GM12878 (cell line): ENCODE results near the gene STX10. TPM values are rescaled to one million over a fixed set of nuclear protein-coding genes. Genes with fewer than 3 reads are reported as not detected.
A peak's percentile ranks its signal among the peaks of the same experiment; 100 is the strongest.

ENCODE experiments used
- ATAC-seq: fragments of 200-7000 bp; cut with Tn5 transposase; 3 replicates; pipeline ENCODE4 v1.9.1; 2020; ENCODE audit warnings: mild to moderate bottlenecking, moderate library complexity
- BruUV-seq: library from RNA; stranded (reverse); fragments of 400-500 nt; replicated peaks from 2 replicates; lab custom pipeline; 2021; lab: Mats Ljungman, UMichigan
- CTCF ChIA-PET: fragments of 300-600 bp; sonication (Branson Sonifier 250); formaldehyde crosslinking; extraction: SDS; loops from one replicate; lab custom pipeline; 2021; ENCODE audit warnings: inconsistent platforms; lab: Yijun Ruan, JAX
- POLR2A ChIA-PET: fragments of 350-600 bp; formaldehyde crosslinking; extraction: SDS; loops from one replicate; lab custom pipeline; 2021; ENCODE audit warnings: inconsistent platforms; lab: Charles Lee
- RAD21 ChIA-PET: fragments of 300-600 bp; sonication (Branson Sonifier 250); formaldehyde crosslinking; loops from one replicate; lab custom pipeline; 2023; ENCODE audit warnings: antibody characterized with exemption; ENCODE audit not compliant: unreplicated experiment; lab: Charles Lee
- SMC1A ChIA-PET: fragments of 300-600 bp; sonication (Branson Sonifier 250); formaldehyde crosslinking; loops from one replicate; lab custom pipeline; 2023; ENCODE audit not compliant: unreplicated experiment, uncharacterized antibody; lab: Charles Lee
- DNase-seq: peaks from one replicate; pipeline ENCODE4 v3.0.0-alpha.2; 2011; ENCODE audit warnings: low read depth, low spot score
- FAIRE-seq: peaks from 3 replicates; lab custom pipeline; 2011; peaks lifted over from hg19 to GRCh38; lab: Jason Lieb, UNC
- H2AFZ ChIP-seq: 2 replicates; pipeline ENCODE4 v1.6.0; 2011; ENCODE audit warnings: low read depth, low read length, control low read depth; ENCODE audit not compliant: control insufficient read depth
- H3K27ac ChIP-seq: 2 replicates; pipeline ENCODE4 v1.5.1; 2011; ENCODE audit warnings: control low read depth; ENCODE audit not compliant: control insufficient read depth, insufficient read depth
- H3K27me3 ChIP-seq, 2 experiments: replicated peaks in 1 of 2; 2 replicates each; pipeline versions ENCODE4 v1.6.0 to v1.6.1; 2011; ENCODE audit warnings: low read length in 1 of 2; ENCODE audit not compliant: control insufficient read depth in 2 of 2, insufficient read depth in 2 of 2
- H3K36me3 ChIP-seq, 2 experiments: 2 replicates each; pipeline ENCODE4 v1.5.1; 2011; ENCODE audit warnings: low read length in 1 of 2; ENCODE audit not compliant: control insufficient read depth in 2 of 2, insufficient read depth in 2 of 2
- H3K4me1 ChIP-seq: 2 replicates; pipeline ENCODE4 v1.6.1; 2011; ENCODE audit warnings: mild to moderate bottlenecking, low read length, moderate library complexity, mixed read lengths; ENCODE audit not compliant: control insufficient read depth, insufficient read depth
- H3K4me2 ChIP-seq: 2 replicates; pipeline ENCODE4 v1.6.0; 2011; ENCODE audit warnings: control low read depth; ENCODE audit not compliant: control insufficient read depth, insufficient read depth
- H3K4me3 ChIP-seq: fragments of 200-600 bp; sonication (generic); 2 replicates; pipeline ENCODE4 v1.5.1; 2016
- H3K79me2 ChIP-seq: 2 replicates; pipeline ENCODE4 v1.6.0; 2011; ENCODE audit warnings: low read length; ENCODE audit not compliant: control insufficient read depth, insufficient read depth
- H3K9ac ChIP-seq: 2 replicates; pipeline ENCODE4 v1.8.0; 2011; ENCODE audit warnings: low read length, control low read depth, mixed read lengths; ENCODE audit not compliant: control insufficient read depth, insufficient read depth
- H3K9me3 ChIP-seq: replicated peaks from 3 replicates; pipeline ENCODE4 v1.5.1; 2011; ENCODE audit warnings: mild to moderate bottlenecking, low read length; ENCODE audit not compliant: control insufficient read depth, insufficient read depth
- H4K20me1 ChIP-seq: 2 replicates; pipeline ENCODE4 v1.6.0; 2011; ENCODE audit not compliant: control insufficient read depth, insufficient read depth
- MYB ChIP-seq: fragments of 150-350 bp; IDR thresholded peaks from 2 replicates; pipeline ENCODE4 v1.6.1; 2014; ENCODE audit warnings: mild to moderate bottlenecking, low read depth, low read length, borderline replicate concordance
- NBN ChIP-seq: fragments of 450-650 bp; IDR thresholded peaks from 2 replicates; pipeline ENCODE4 v1.6.1; 2016
- REST ChIP-seq: IDR thresholded peaks from 2 replicates; pipeline ENCODE4 v1.6.1; 2012; ENCODE audit warnings: mild to moderate bottlenecking, low read depth, low read length
- SIN3A ChIP-seq: IDR thresholded peaks from 2 replicates; pipeline ENCODE4 v1.6.1; 2012; ENCODE audit warnings: low read depth, low read length, improper control_type of control experiment
- WRNIP1 ChIP-seq: IDR thresholded peaks from 2 replicates; pipeline ENCODE4 v1.6.1; 2011; ENCODE audit warnings: low read depth, low read length, improper control_type of control experiment, borderline replicate concordance
- WGBS: methylation state at CpG from one replicate; pipeline ENCODE4 v1.1.6; 2016; ENCODE audit warnings: low lambda C conversion rate; ENCODE audit not compliant: insufficient replicate concordance, insufficient coverage; ENCODE audit errors: missing lambda C conversion rate; 5-methylcytosine and 5-hydroxymethylcytosine counted together
- in situ Hi-C: fragments of 300-500 bp; cut with MboI; formaldehyde crosslinking; loops from 9 replicates; pipeline ENCODE4 v1.14.3; 2018; ENCODE audit warnings: mixed read lengths
- intact Hi-C: fragments of 100-400 bp; cut with micrococcal nuclease; formaldehyde crosslinking; loops from one replicate; pipeline ENCODE4 v1.14.2; 2022; ENCODE audit not compliant: unreplicated experiment
- polyA plus RNA-seq, 11 experiments: library from polyadenylated mRNA; depleted of rRNA in 4 of 11; unstranded in 6 of 11; stranded (reverse) in 5 of 11; fragments of >200 nt; fragmentation: Nextera tagmentation in 4 of 11; fragmentation: Illumina TruSeq in 1 of 11; extraction: Ambion mirVana in 4 of 11; extraction: Trizol in 1 of 11; gene quantifications; 1 replicate in 1 of 11; 2 replicates in 10 of 11; pipeline versions ENCODE4 v1.2.1 to v1.2.3, GENCODE V29; 2011 to 2016; ENCODE audit warnings: inconsistent platforms in 2 of 11, missing spikeins in 2 of 11, low read depth in 1 of 11
- total RNA-seq, 4 experiments: library from RNA; depleted of rRNA in 3 of 4; stranded (reverse); fragments of >200 nt in 3 of 4; fragmentation: Illumina TruSeq in 1 of 4; extraction: Trizol in 1 of 4; gene quantifications; 2 replicates each; pipeline versions ENCODE4 v1.2.1 to v1.2.3, GENCODE V29; 2013 to 2021

STX10 gene
- total and polyA plus RNA-seq, 10 of the 15 experiments (the other 5 are each of a cell fraction or from before 2014, with no cell fraction given): 0.56 to 76.1 (median 47.6) TPM

- Histone ChIP-seq H3K4me2 (peak overlapping the region; percentile 61), H3K27ac (peak overlapping the region; percentile 71), H3K4me1 (peaks cover 36% of the 10 kb centered on the region), H2AFZ (peak overlapping the region; percentile 60), H3K36me3 (peaks cover 3 to 7% of the 10 kb centered on the region in 2 experiments; a peak in 3 of 4 replicates), H3K9me3 (no peaks in the 10 kb centered on the region), H3K27me3 (no peaks in the 10 kb centered on the region), H3K9ac (peak overlapping the region; percentile 79), H3K4me3 (peak overlapping the region; percentile 98), H4K20me1 (peaks cover 8% of the 10 kb centered on the region), H3K79me2 (peaks cover 55% of the 10 kb centered on the region)
- intact Hi-C loops (loop anchor here (5.0 kb wide), 1 partner anchor 145 kb away; no protein-coding TSS in a partner anchor), in situ Hi-C loops (no loop called here)
- 1% methylated on average over 17 of the region's 20 CpGs for WGBS
- ChIA-PET POLR2A (interaction anchor here (0.5 to 3.8 kb wide), 12 partner anchors 11 to 1560 kb away, joined by 3 to 28 read pairs (median 4); no protein-coding TSS in a partner anchor), SMC1A (interaction anchor here (1.0 to 1.8 kb wide), 9 partner anchors 13 to 144 kb away, joined by 3 to 7 read pairs (median 5); partner anchors contain the start of genes IER2 and STX10), CTCF (interaction anchor here (0.8 to 1.7 kb wide), 6 partner anchors 12 to 83 kb away, joined by 3 to 7 read pairs (median 4); partner anchors contain the start of genes IER2 and STX10), RAD21 (interaction anchor here (0.7 to 2.2 kb wide), 7 partner anchors 12 to 78 kb away, joined by 3 to 10 read pairs (median 4); partner anchors contain the start of genes IER2 and STX10)
- FAIRE-seq (no peak), DNase-seq (no peak), ATAC-seq (peak; percentile 28)
- no peak for TF ChIP-seq MYB
- no peak for TF ChIP-seq NBN
- no peak for TF ChIP-seq SIN3A
- TF ChIP-seq REST: no peak
- 0 out of 2 replicates have a peak, but pooled peaks have one; percentile 5 for TF ChIP-seq WRNIP1
- no TSS peak for BruUV-seq
Observed at GRCh38 chr19:13117176-13117771, 32.9 kb downstream of the STX10 start.
